OCI-LY3 (cell line): Measurements from ENCODE around the gene PNPLA7.

Experiments
- CTCF ChIP-seq: fragments of 200-600, 300-600 bp; sonication (generic); IDR thresholded peaks from 2 replicates; pipeline ENCODE4 v1.5.1; 2014; ENCODE audit warnings: antibody characterized with exemption, low read length, low read depth
- EZH2phosphoT487 ChIP-seq: fragments of 200-600 bp; shearing (Covaris generic); IDR thresholded peaks from 2 replicates; pipeline ENCODE4 v1.6.1; 2018; ENCODE audit warnings: antibody characterized with exemption, mixed run types, low read depth

DNA sequence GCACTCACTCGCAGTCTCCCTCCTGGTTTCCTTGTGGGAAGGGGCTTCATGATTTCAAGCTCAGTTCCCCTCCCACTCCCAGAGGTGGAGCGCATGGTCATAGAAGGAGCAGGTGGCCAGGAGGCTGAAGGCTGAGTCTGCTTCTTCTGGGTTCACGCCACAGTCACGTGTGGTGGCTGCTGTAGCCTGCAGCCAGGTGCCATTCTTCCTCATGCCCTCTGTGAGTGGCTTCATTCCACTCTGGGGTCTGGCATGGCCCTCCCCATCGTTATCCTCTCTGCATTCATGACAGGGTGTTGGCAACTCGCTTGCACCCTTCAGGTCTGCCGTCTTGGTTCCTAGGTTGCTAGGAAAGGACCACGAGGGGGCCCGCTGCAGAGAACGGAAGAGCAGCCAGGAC is 5.0 kb upstream of the PNPLA7 start:
- no peak for TF ChIP-seq CTCF
- TF ChIP-seq EZH2phosphoT487: no peak
